Activated effector memory CD4-positive, alpha-beta T cell treated with Interleukin-2 at 50 U/mL for 16 hours (primary cell): ENCODE results near the gene FAM240A.
"Not testable (repeated sequence)": the region's sequence is repeated elsewhere in the genome, so short reads cannot be mapped to it uniquely, and the experiment has no call there.

Experiments used
- DNase-seq: peaks from one replicate; pipeline ENCODE4 v3.0.0-alpha.2; 2020

Gene FAM240A

GRCh38 chr3:46587268-46587667 lies 25.1 kb upstream of the FAM240A start:
- not testable (repeated sequence) for DNase-seq

DNA sequence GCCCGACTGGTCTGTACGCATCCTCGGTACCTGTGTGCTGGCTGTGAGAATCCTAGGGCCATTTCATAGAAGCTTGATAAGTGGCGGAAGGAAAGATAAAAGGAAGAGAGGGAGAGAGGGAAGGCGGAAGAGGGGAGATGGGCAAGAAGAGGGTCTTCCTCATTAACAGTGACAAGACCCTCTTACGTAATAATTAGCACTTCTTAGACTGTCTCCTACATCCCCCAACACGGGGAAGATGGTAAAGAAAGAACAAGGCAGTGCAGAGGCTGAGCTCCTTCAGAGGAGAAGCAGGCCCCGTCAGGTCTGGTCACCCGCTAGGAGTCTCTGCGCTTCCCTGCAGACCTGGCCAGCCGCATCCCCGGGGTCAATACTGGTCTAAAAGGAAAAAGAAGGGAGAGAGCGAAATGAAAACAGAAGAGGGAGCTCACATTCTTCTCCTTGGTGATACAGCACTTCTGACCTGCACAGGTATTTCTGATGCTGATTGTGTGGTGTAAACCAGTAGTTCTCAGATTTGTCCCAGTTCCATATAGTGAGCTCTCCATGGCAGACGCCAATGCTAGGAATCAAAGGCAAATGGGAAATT lies 19.0 kb upstream of the FAM240A start:
- DNase-seq: no peak

GRCh38 chr3:46593979-46594378 lies 18.3 kb upstream of the FAM240A start:
- no peak for DNase-seq

GRCh38 chr3:46594723-46595122 lies 17.6 kb upstream of the FAM240A start:
- no peak for DNase-seq

GRCh38 chr3:46595819-46596314 lies 16.5 kb upstream of the FAM240A start:
- no peak for DNase-seq

- DNase-seq: no peak
Measured at GRCh38 chr3:46599590-46599989, 12.7 kb upstream of the FAM240A start.

DNA sequence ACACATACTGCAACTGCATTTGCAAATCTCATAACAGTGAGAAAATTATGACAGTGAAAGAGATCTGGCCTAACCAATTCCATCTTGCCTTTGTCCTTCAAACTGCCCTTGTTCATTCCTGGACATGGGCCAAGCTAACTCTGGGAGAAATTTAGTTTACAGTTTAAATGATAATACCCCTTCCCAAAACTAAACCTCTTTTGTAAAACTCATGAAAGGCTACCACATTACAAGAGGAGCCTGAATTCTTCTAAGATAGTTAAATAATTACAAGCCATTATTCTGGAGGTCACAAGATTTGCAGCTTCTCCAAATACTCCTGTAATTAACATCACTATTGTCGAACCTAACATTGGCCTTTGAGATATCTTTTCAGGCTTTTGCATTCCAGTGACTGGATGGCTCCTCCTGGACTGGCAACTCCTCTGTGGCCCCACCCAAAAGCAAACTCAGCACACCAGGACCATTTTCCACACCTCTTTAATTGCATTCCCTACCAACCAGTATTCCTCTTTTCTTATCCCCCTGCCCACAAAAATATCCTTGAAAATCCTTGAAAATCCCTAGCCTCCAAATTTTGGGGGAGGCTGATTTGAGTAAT lies 8.8 kb upstream of the FAM240A start:
- no peak for DNase-seq

GRCh38 chr3:46604127-46604526 lies 8.2 kb upstream of the FAM240A start:
- no peak for DNase-seq

- DNase-seq: no peak
Measured at GRCh38 chr3:46607603-46608028, 4.7 kb upstream of the FAM240A start.

DNA sequence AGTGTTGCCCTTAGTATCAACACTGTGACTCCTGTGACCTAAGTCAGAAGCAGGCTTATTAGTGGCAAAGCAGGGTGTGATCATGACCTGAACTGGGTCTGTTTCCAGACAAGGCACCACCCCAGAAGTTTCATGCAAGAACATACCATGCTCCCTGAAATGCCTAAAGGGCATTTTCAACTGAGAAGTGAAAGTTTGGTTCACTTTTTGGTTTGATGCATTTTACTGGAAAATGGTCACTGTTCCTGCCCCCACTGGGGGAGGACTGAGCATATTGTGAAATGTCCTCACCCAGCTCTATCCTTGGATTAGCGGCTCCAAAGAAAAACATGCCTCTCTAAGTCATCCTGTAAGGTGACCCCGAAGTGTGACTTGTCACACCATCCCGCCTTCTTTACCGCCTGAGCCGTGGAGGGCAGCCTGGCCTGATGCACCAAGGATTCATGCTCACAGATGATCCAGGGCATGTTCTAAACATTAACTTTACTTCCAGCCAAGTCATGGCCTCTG lies 3.1 kb upstream of the FAM240A start:
- DNase-seq: no peak

DNA sequence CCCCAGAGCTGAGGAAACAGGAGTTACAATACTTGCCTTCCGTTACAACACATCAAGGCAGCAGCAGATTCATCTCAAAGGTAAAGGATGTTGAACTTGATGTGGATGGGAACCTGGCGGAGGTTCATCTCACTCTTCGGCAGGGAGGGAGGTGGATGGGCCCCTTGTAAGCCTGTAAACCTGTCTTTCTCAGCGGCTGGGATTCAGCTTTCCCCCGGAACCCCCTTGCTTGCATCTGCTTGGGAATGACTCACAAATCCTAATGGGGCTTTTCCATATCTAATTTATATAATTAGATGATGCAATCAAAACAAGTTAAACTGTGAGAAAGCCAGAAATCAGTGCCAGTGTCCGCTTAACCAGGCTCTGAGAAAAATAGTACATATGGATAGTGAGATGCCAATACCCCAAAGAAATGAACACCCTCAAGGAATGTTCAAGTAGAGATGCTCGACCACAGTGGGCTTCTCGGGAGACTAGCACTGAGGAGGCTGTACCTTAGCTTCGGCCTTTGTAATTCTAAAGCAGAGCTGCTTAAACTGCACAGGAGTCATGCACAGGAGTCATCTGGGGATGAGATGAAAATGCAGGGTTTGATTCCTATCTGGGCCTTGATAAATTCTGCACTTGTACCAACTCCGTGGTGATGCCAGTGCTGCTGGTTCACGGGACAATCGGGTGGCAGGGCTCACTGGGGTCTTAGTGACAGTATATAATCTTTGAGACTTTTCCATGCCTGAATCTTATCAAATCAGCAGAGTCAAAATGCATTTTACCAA lies 2.2 kb upstream of the FAM240A start:
- no peak for DNase-seq

GRCh38 chr3:46613313-46614005 lies 1.1 kb downstream of the FAM240A start:
- DNase-seq: no peak

DNA sequence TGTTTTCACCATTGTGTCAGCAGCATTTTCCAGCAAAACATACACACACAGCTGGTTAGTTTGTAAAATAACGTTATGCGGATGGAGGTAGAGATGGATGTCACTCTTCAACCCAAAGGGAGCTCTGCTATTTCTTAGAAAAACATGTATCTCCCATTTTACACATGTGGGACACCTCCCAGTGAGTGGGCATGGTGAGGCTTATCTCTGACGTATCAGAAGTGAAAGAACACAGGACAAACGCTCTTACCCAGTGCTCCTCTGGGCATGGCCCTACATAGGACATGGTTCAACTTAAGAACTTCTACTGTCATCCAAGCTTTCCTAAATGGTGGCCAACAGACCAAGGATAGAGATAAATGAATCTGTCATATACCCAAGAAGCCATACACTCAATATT lies 2.1 kb downstream of the FAM240A start:
- no peak for DNase-seq

DNA sequence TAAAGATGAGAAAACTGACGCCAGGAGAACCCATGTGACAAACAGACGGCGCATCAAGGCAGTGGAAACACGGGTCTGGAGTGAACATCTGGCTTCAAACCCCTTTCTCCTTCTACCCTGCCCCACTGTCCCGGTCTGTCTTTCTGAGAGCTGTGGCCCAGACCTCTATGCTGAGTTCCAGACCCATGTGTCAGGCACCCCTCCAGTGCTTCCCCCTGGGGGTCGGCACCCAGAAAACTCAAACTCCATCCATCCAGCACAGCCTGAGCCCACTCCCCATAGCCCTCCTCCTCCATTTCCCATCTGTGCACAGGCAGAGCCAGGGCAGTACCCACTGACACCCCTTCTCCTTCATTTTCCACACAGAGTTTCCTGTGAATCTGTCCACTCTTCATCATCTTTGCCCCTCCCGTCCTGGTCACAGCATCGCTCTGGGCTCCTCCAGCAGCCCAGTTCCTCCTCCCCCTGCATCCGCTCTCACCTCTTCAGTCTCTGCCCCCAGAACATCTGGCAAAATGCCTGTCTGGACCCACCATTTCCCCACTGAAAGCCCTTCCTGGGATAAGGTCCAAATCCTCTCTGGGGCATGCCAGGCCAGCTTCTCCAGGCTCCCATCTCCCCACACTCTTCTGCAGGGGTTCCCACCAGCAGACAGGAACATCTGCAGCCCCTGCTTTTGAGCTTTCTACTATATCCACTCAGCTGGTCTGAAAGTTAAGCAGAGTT lies 2.9 kb downstream of the FAM240A start:
- DNase-seq: no peak

DNA sequence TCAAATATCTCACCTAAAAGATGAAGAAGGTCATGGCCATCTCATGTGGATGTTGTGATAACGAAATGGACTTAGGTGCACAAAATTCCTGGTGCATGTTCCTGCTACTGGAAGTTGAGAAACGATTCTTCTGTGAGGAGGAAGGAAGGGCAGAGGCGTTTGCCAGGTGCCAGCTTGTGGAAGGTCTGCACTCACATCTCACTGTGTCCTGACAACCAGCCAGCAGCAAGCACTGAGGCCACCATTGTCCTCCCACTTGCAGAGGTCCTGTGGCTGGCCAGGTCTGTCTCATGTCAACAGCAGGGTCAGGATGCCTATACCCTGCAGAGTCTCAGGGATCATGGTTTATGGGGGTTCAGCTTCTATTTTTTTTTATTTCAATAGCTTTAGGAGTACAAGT lies 3.7 kb downstream of the FAM240A start:
- DNase-seq: no peak

DNA sequence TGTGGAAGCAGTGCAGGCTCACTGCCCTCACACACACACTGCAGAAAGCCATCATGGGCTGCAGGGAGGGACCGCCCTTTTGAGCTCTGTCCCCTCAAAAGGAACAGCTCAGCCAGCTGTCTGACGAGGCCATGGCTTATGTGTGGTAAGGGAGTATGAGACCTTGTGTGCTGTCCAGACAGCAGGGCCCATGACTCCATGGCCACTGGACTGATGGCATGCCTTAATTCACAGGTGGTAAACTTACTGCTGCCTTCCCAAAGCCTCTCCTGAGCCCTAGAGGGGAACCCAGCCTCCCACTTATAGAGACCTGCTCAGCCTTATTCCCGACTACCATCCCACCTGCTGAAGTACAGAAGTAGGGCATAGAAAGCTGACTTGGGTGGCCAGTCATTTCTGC lies 5.6 kb downstream of the FAM240A start:
- no peak for DNase-seq

DNA sequence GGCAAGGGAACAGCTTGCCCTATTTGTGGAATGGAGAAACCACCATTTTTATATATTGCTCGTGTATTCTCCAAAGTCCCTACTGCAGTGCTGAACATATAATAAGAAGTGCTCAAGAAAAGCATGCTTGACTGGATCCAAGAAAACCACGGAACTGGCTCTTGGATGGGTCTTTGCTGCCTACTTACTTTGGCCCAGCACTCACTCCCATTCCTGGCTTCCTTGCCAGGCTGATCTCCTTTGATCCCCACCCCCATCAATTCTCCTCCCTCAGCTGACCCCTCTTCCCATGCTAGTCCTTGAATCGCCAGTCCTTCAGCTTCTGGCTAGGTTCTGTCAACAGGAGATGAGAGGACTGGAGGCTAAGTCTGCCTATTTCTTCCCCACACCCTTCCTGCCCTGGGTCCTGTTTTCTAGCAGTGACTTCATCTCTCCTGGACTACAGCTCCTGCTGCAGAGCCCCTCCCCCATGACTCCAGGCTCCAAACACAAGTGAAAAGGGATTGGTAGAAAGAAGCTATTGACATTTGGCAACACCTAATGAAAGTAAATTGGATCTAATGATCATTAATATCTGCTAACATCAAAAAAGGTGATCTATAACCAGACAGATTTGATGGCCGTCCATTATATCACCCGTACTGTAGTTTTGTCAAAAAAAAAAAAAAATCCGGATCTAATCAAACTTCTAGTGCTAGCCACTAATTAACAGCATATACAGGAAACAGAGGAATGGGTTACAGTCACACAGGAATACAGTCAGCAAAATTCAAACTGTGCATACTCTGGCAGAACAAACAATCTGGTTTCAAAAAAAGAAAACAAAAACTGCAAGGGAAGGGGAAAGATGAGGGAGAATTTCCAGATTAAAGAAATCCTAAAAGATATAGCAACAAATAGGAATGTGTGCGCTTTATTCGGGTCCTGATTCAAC lies 7.8 kb downstream of the FAM240A start:
- DNase-seq: no peak

- DNase-seq: no peak
Measured at GRCh38 chr3:46624533-46624932, 12.2 kb downstream of the FAM240A start.

GRCh38 chr3:46624975-46625490 lies 12.7 kb downstream of the FAM240A start:
- DNase-seq: no peak

GRCh38 chr3:46626039-46626438 lies 13.7 kb downstream of the FAM240A start:
- DNase-seq: no peak

- DNase-seq: no peak
Measured at GRCh38 chr3:46627078-46627477, 14.8 kb downstream of the FAM240A start.
